NCI-H1436 (cell line): Measurements from ENCODE around the gene CASP1.

Experiments used
- DNase-seq: peaks from one replicate; lab custom pipeline; 2025; lab: John Stamatoyannopoulos, UW

Gene CASP1

DNA sequence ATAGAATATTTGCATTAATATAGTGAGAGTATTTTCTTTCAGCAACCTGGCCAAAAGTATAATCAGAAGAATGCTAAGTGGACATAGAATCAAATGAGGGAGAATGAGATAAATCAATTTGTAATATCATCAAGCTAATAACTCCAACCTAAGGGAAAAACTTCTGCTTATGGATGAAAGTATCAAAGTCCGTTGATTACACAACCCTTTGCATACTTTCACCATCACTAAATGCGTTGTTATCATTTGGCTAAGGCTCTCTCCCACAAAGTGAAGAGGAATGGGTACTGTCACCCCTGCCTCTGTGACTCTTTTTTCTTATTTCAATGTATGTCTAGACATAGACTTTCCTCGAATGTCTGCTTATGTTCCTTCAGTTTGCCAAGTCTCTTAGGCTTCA lies 50.1 kb downstream of the CASP1 start:
- no peak for DNase-seq

DNA sequence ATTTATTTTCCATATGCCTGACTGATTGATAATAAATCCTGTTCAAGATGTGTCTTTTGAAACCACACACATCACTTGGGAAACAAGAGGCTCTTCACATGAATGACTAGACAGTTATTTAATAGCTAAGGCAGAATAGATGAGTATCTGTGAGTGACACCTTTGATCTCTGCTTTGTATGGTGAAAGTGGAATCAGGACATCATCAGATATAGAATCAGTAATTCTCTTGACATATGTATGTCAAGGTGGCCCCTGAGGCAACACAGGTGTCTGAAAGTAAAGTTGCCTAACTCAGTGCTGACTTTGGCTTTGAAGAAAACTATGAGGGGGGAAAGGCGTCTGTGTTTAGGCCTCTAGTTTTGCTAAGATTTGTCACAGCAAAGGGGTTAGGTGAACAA lies 55.1 kb downstream of the CASP1 start:
- no peak for DNase-seq
